HG03135 (cell line): ENCODE results near the gene SLC24A4.

Experiments
- ATAC-seq: cut with Tn5 transposase; IDR thresholded peaks from one replicate; pipeline ENCODE4 v1.9.1; 2021; ENCODE audit warnings: mild to moderate bottlenecking, moderate library complexity; ENCODE audit not compliant: unreplicated experiment

The SLC24A4 gene

GRCh38 chr14:92316176-92316575 lies 6.8 kb upstream of the SLC24A4 start:
- no peak for ATAC-seq

- ATAC-seq, result no peak
Measured at GRCh38 chr14:92316937-92317336, 6.0 kb upstream of the SLC24A4 start.

- no peak for ATAC-seq
Measured at GRCh38 chr14:92317511-92317910, 5.5 kb upstream of the SLC24A4 start.

- ATAC-seq, result no peak
Measured at GRCh38 chr14:92321701-92322100, 1.3 kb upstream of the SLC24A4 start.

GRCh38 chr14:92322516-92322915 lies 449 bp upstream of the SLC24A4 start:
- no peak for ATAC-seq

GRCh38 chr14:92323916-92324818 lies 1.2 kb downstream of the SLC24A4 start:
- no peak for ATAC-seq

- ATAC-seq, result no peak
Measured at GRCh38 chr14:92325835-92326234, 2.9 kb downstream of the SLC24A4 start.

- ATAC-seq, result no peak
Measured at GRCh38 chr14:92328664-92329255, 5.8 kb downstream of the SLC24A4 start.

- no peak for ATAC-seq
Measured at GRCh38 chr14:92334050-92334449, 11.1 kb downstream of the SLC24A4 start.

- ATAC-seq, result no peak
Measured at GRCh38 chr14:92336363-92336762, 13.4 kb downstream of the SLC24A4 start.

- ATAC-seq, result no peak
Measured at GRCh38 chr14:92339426-92339825, 16.5 kb downstream of the SLC24A4 start.

- ATAC-seq, result no peak
Measured at GRCh38 chr14:92340071-92340470, 17.1 kb downstream of the SLC24A4 start.

- ATAC-seq, result no peak
Measured at GRCh38 chr14:92340931-92341330, 18.0 kb downstream of the SLC24A4 start.

GRCh38 chr14:92341791-92342190 lies 18.8 kb downstream of the SLC24A4 start:
- ATAC-seq, result no peak

GRCh38 chr14:92348154-92348553 lies 25.2 kb downstream of the SLC24A4 start:
- no peak for ATAC-seq

- ATAC-seq, result no peak
Measured at GRCh38 chr14:92351750-92352149, 28.8 kb downstream of the SLC24A4 start.

- no peak for ATAC-seq
Measured at GRCh38 chr14:92352158-92352985, 29.4 kb downstream of the SLC24A4 start.

GRCh38 chr14:92353447-92353846 lies 30.5 kb downstream of the SLC24A4 start:
- ATAC-seq, result no peak

GRCh38 chr14:92356677-92357076 lies 33.7 kb downstream of the SLC24A4 start:
- ATAC-seq, result no peak

- ATAC-seq, result no peak
Measured at GRCh38 chr14:92360651-92361370, 37.8 kb downstream of the SLC24A4 start.

- no peak for ATAC-seq
Measured at GRCh38 chr14:92362781-92363235, 39.8 kb downstream of the SLC24A4 start.
